GM18511 (cell line): ENCODE data around the gene UBXN6.
A peak's percentile ranks its signal among the peaks of the same experiment; 100 is the strongest.

Experiments used
- ATAC-seq: cut with Tn5 transposase; IDR thresholded peaks from one replicate; pipeline ENCODE4 v1.9.1; 2021; ENCODE audit warnings: mild to moderate bottlenecking, moderate library complexity; ENCODE audit not compliant: unreplicated experiment

UBXN6 gene

GRCh38 chr19:4457654-4458395 lies at the start of gene UBXN6:
Gene UBXN6, minus strand, starts transcription at chr19:4457794. Its CDS starts 97 bp downstream, at chr19:4457697.
- ATAC-seq = peak; percentile 88

- no peak for ATAC-seq
Observed at GRCh38 chr19:4507150-4507452, 49.5 kb upstream of the UBXN6 start.

- ATAC-seq = no peak
Observed at GRCh38 chr19:4506449-4507149, 49.0 kb upstream of the UBXN6 start.

GRCh38 chr19:4505570-4506448 lies 48.2 kb upstream of the UBXN6 start:
- ATAC-seq = no peak

GRCh38 chr19:4504891-4505569 lies 47.4 kb upstream of the UBXN6 start:
- ATAC-seq = no peak

- ATAC-seq = no peak
Observed at GRCh38 chr19:4504297-4504701, 46.7 kb upstream of the UBXN6 start.

GRCh38 chr19:4503825-4504170 lies 46.2 kb upstream of the UBXN6 start:
- no peak for ATAC-seq

GRCh38 chr19:4503132-4503824 lies 45.7 kb upstream of the UBXN6 start:
- ATAC-seq = no peak

- ATAC-seq = no peak
Observed at GRCh38 chr19:4502282-4503131, 44.9 kb upstream of the UBXN6 start.

GRCh38 chr19:4501691-4502090 lies 44.1 kb upstream of the UBXN6 start:
- no peak for ATAC-seq

GRCh38 chr19:4500841-4501591 lies 43.4 kb upstream of the UBXN6 start:
- no peak for ATAC-seq

GRCh38 chr19:4499855-4500254 lies 42.3 kb upstream of the UBXN6 start:
- ATAC-seq = no peak

- ATAC-seq = no peak
Observed at GRCh38 chr19:4499318-4499717, 41.7 kb upstream of the UBXN6 start.

GRCh38 chr19:4498694-4499093 lies 41.1 kb upstream of the UBXN6 start:
- ATAC-seq = no peak

GRCh38 chr19:4497770-4498389 lies 40.3 kb upstream of the UBXN6 start:
- ATAC-seq = no peak

- no peak for ATAC-seq
Observed at GRCh38 chr19:4496304-4496703, 38.7 kb upstream of the UBXN6 start.

- no peak for ATAC-seq
Observed at GRCh38 chr19:4495471-4495870, 37.9 kb upstream of the UBXN6 start.

GRCh38 chr19:4494691-4495064 lies 37.1 kb upstream of the UBXN6 start:
- ATAC-seq = no peak
